Measurements from ENCODE around the gene PPARGC1A. TPM values are rescaled to one million over a fixed set of nuclear protein-coding genes. Genes with fewer than 3 reads are reported as not detected.

The PPARGC1A gene
- total RNA-seq, 2 donors from 2014 or later: 8.9 to 10.2 TPM

- no peak for DNase-seq
- Mint-ChIP-seq H3K9me3 (no peaks in the 10 kb centered on the region), H3K36me3 (ENCODE audit: low read depth) (no peaks in the 10 kb centered on the region), H3K27me3 (ENCODE audit: insufficient read depth) (no peaks in the 10 kb centered on the region), H3K4me1 (peaks cover 6% of the 10 kb centered on the region), H3K4me3 (no peak overlapping the region), H3K27ac (no peak overlapping the region)
- Histone ChIP-seq H3K9me3 (ENCODE audit: control insufficient read depth, low read length) (no peaks in the 10 kb centered on the region), H3K4me3 (ENCODE audit: low read length) (no peak overlapping the region), H3K27me3 (ENCODE audit: control insufficient read depth, insufficient read depth, low read length, poor library complexity, severe bottlenecking) (no peaks in the 10 kb centered on the region), H3K9ac (ENCODE audit: extremely low read depth, low read length, poor library complexity, severe bottlenecking) (no peak overlapping the region), H3K27ac (ENCODE audit: low read depth, low read length) (no peak overlapping the region), H3K4me1 (ENCODE audit: control insufficient read depth, insufficient read depth, low read length) (no peaks in the 10 kb centered on the region), H3K36me3 (ENCODE audit: control insufficient read depth, insufficient read depth, low read length) (no peaks in the 10 kb centered on the region)
- 93 to 95% methylated on average over 2 of the region's 2 CpGs for WGBS, 2 experiments (ENCODE audit: insufficient coverage in 1 of 2, insufficient read length in 1 of 2)
- no peak for TF ChIP-seq CTCF (conservative IDR thresholded peaks at IDR 0.05)
Measured at GRCh38 chr4:23851464-23851863, 38.4 kb downstream of the PPARGC1A start.

DNA sequence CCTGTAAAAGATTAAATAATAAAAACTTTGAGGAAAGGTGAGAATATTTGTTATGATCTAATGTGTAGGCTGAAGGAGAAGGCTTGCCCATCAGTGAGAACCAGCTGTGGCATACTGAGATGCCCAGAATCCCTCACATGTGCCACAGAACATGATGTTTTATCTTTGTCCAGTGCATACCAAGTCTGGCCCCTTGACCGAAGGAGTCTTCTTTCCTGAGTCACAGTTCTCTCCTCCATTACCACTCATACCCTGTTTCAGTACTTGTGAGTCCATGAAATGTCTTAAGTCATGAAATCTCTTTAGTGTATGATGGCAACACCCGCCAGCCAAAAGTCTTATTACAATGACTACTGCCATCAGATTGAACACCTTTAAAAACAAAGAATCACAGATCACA is 42.7 kb downstream of the PPARGC1A start:
- Histone ChIP-seq H3K4me1 (ENCODE audit: control insufficient read depth, insufficient read depth, low read length) (no peaks in the 10 kb centered on the region), H3K36me3 (ENCODE audit: control insufficient read depth, insufficient read depth, low read length) (no peaks in the 10 kb centered on the region), H3K9ac (ENCODE audit: extremely low read depth, low read length, poor library complexity, severe bottlenecking) (no peak overlapping the region), H3K9me3 (ENCODE audit: control insufficient read depth, low read length) (no peaks in the 10 kb centered on the region), H3K27ac (ENCODE audit: low read depth, low read length) (no peak overlapping the region), H3K4me3 (ENCODE audit: low read length) (no peak overlapping the region), H3K27me3 (ENCODE audit: control insufficient read depth, insufficient read depth, low read length, poor library complexity, severe bottlenecking) (no peaks in the 10 kb centered on the region)
- whole genome bisulfite sequencing, 2 experiments (ENCODE audit: insufficient coverage in 1 of 2, insufficient read length in 1 of 2): 97 to 100% methylated on average over 1 to 2 of the region's 2 CpGs
- DNase-seq: no peak
- Mint-ChIP-seq H3K4me1 (peaks cover 6% of the 10 kb centered on the region), H3K36me3 (ENCODE audit: low read depth) (no peaks in the 10 kb centered on the region), H3K4me3 (no peak overlapping the region), H3K27ac (no peak overlapping the region), H3K27me3 (ENCODE audit: insufficient read depth) (no peaks in the 10 kb centered on the region), H3K9me3 (no peaks in the 10 kb centered on the region)
- no peak for TF ChIP-seq CTCF (conservative IDR thresholded peaks at IDR 0.05)

GRCh38 chr4:23844961-23845360 is 44.9 kb downstream of the PPARGC1A start:
- no peaks in the 10 kb centered on the region for H3K27me3 Mint-ChIP-seq (ENCODE audit: insufficient read depth)
- Histone ChIP-seq H3K4me3 (ENCODE audit: low read length) (no peak overlapping the region), H3K4me1 (ENCODE audit: control insufficient read depth, insufficient read depth, low read length) (no peaks in the 10 kb centered on the region), H3K9ac (ENCODE audit: extremely low read depth, low read length, poor library complexity, severe bottlenecking) (no peak overlapping the region), H3K9me3 (ENCODE audit: control insufficient read depth, low read length) (no peaks in the 10 kb centered on the region), H3K27me3 (ENCODE audit: control insufficient read depth, insufficient read depth, low read length, poor library complexity, severe bottlenecking) (no peaks in the 10 kb centered on the region), H3K36me3 (ENCODE audit: control insufficient read depth, insufficient read depth, low read length) (no peaks in the 10 kb centered on the region), H3K27ac (ENCODE audit: low read depth, low read length) (no peak overlapping the region)
- no peaks in the 10 kb centered on the region for H3K36me3 Mint-ChIP-seq (ENCODE audit: low read depth)
- 99 to 100% methylated on average over 1 to 4 of the region's 4 CpGs for WGBS, 2 experiments (ENCODE audit: insufficient coverage in 1 of 2, insufficient read length in 1 of 2)
- H3K4me1 Mint-ChIP-seq: peaks cover 9% of the 10 kb centered on the region
- no peak overlapping the region for H3K27ac Mint-ChIP-seq
- no peaks in the 10 kb centered on the region for H3K9me3 Mint-ChIP-seq
- no peak overlapping the region for H3K4me3 Mint-ChIP-seq
- no peak for DNase-seq
- no peak for TF ChIP-seq CTCF (conservative IDR thresholded peaks at IDR 0.05)

Data from endodermal cell (in vitro differentiated cells).